Adrenal gland (tissue), 5 donors: ENCODE results near the gene NXF1.

Experiments
- POLR2A ChIP-seq, 2 donors: fragments of 450-650 bp; IDR thresholded peaks; one replicate each; pipeline ENCODE4 v1.6.1; 2017; ENCODE audit warnings: antibody characterized with exemption in 2 of 2, mild to moderate bottlenecking in 2 of 2, moderate library complexity in 1 of 2
- TF ChIP-seq, protein P1 (sequence below), 6 experiments: fragments of 450-650 bp in 4 of 6; fragments of 200-600 bp in 2 of 6; sonication (generic) in 1 of 6; IDR thresholded peaks; 1 replicate in 5 of 6; 2 replicates in 1 of 6; pipeline versions ENCODE4 v1.5.1 to v1.8.0; 2016 to 2021; ENCODE audit warnings: antibody characterized with exemption in 6 of 6, mild to moderate bottlenecking in 2 of 6, moderate library complexity in 1 of 6
- donor health status: DM: no; HTN: no; CAD: no.

DNA sequence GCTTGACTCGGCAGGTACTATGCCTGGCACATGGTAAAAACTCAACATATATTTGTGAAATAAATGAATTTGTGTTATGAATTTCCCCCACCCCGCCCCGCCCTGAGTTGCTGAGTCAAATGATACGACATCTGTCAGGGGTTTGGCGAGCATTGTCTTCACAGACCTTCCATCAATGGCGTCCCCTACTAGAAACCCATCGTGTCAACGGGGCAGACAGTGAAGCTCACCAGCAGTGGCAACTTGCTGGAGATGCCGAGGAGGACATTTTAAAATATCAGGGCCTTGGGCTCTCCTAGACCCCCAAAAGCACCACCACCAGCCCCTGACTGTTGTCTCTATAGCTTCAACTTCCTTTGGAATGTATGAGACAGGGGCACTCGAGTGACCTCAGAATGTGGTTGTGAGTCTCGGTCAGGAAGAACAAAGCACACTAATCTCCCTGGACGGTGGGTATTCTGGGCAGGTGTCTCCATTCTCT, 761 bp upstream of the NXF1 start:
- no peak for TF ChIP-seq POLR2A (IDR thresholded peaks at IDR 0.05)
- TF ChIP-seq, protein P1, sequence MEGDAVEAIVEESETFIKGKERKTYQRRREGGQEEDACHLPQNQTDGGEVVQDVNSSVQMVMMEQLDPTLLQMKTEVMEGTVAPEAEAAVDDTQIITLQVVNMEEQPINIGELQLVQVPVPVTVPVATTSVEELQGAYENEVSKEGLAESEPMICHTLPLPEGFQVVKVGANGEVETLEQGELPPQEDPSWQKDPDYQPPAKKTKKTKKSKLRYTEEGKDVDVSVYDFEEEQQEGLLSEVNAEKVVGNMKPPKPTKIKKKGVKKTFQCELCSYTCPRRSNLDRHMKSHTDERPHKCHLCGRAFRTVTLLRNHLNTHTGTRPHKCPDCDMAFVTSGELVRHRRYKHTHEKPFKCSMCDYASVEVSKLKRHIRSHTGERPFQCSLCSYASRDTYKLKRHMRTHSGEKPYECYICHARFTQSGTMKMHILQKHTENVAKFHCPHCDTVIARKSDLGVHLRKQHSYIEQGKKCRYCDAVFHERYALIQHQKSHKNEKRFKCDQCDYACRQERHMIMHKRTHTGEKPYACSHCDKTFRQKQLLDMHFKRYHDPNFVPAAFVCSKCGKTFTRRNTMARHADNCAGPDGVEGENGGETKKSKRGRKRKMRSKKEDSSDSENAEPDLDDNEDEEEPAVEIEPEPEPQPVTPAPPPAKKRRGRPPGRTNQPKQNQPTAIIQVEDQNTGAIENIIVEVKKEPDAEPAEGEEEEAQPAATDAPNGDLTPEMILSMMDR (IDR thresholded peaks at IDR 0.05) = no peak
